SK-N-SH treated with all-trans-retinoic acid at 6 μM for 48 hours (cell line): ENCODE measurements around the gene IGFBP7.

Experiments used
- ATAC-seq: fragments of 200-7000 bp; cut with Tn5 transposase; 3 replicates; pipeline ENCODE4 v1.9.1; 2020; ENCODE audit warnings: mild to moderate bottlenecking, moderate library complexity
- BACH2 ChIP-seq: fragments of 250-450 bp; sonication (Bioruptor Pico); IDR thresholded peaks from 2 replicates; pipeline ENCODE4 v1.9.0; 2021; ENCODE audit warnings: mild to moderate bottlenecking, borderline replicate concordance
- CSDC2 ChIP-seq: fragments of 250-450 bp; sonication (Bioruptor Pico); IDR thresholded peaks from 2 replicates; pipeline ENCODE4 v1.5.0; 2020; ENCODE audit warnings: mild to moderate bottlenecking, moderate library complexity
- ESRRG ChIP-seq: fragments of 250-450 bp; sonication (Bioruptor Pico); IDR thresholded peaks from 2 replicates; pipeline ENCODE4 v1.6.1; 2021; ENCODE audit warnings: mild to moderate bottlenecking
- GLIS3 ChIP-seq: fragments of 250-450 bp; sonication (Bioruptor Pico); IDR thresholded peaks from 2 replicates; pipeline ENCODE4 v1.5.0; 2020; ENCODE audit warnings: mild to moderate bottlenecking, moderate library complexity
- OSR1 ChIP-seq: fragments of 250-450 bp; sonication (Bioruptor Pico); IDR thresholded peaks from 2 replicates; pipeline ENCODE4 v1.8.0; 2022; ENCODE audit warnings: moderate library complexity, mild to moderate bottlenecking, inconsistent platforms
- PPARA ChIP-seq: fragments of 250-450 bp; sonication (Bioruptor Pico); IDR thresholded peaks from 2 replicates; pipeline ENCODE4 v1.5.0; 2020; ENCODE audit warnings: mild to moderate bottlenecking, borderline replicate concordance
- RARB ChIP-seq: fragments of 250-450 bp; sonication (Bioruptor Pico); IDR thresholded peaks from 2 replicates; pipeline ENCODE4 v1.8.0; 2021; ENCODE audit warnings: mild to moderate bottlenecking, moderate library complexity
- SNAI2 ChIP-seq: fragments of 250-450 bp; sonication (Bioruptor Pico); IDR thresholded peaks from 2 replicates; pipeline ENCODE4 v1.5.0; 2020; ENCODE audit warnings: mild to moderate bottlenecking, moderate library complexity
- TCF4 ChIP-seq: fragments of 250-450 bp; sonication (Bioruptor Pico); IDR thresholded peaks from 2 replicates; pipeline ENCODE4 v1.8.0; 2021; ENCODE audit warnings: mild to moderate bottlenecking, moderate library complexity, borderline replicate concordance
- ZC3H10 ChIP-seq: fragments of 250-450 bp; sonication (Bioruptor Pico); IDR thresholded peaks from 2 replicates; pipeline ENCODE4 v1.5.1; 2021; ENCODE audit warnings: mild to moderate bottlenecking, moderate library complexity
- ZFP30 ChIP-seq: fragments of 450-650 bp; formaldehyde crosslinking; IDR thresholded peaks from 2 replicates; pipeline ENCODE4 v1.5.0; 2022; ENCODE audit warnings: mild to moderate bottlenecking, moderate library complexity
- TF ChIP-seq, protein P1 (sequence below): fragments of 250-450 bp; sonication (Bioruptor Pico); IDR thresholded peaks from 2 replicates; pipeline ENCODE4 v1.5.0; 2020; ENCODE audit warnings: mild to moderate bottlenecking, moderate library complexity
- TF ChIP-seq, protein P2 (sequence below): fragments of 250-450 bp; sonication (Bioruptor Pico); IDR thresholded peaks from 2 replicates; pipeline ENCODE4 v1.8.0; 2020; ENCODE audit warnings: mild to moderate bottlenecking, moderate library complexity, borderline replicate concordance
- TF ChIP-seq, protein P3 (sequence below): fragments of 250-450 bp; sonication (Bioruptor Pico); IDR thresholded peaks from 2 replicates; pipeline ENCODE4 v1.8.0; 2021; ENCODE audit warnings: low read depth, mild to moderate bottlenecking, moderate library complexity, borderline replicate concordance
- TF ChIP-seq, protein P4 (sequence below): fragments of 250-450 bp; sonication (Bioruptor Pico); IDR thresholded peaks from 2 replicates; pipeline ENCODE4 v1.5.1; 2021; ENCODE audit warnings: mild to moderate bottlenecking, moderate library complexity
- TF ChIP-seq, protein P5 (sequence below): fragments of 250-450 bp; sonication (Bioruptor Pico); IDR thresholded peaks from 2 replicates; pipeline ENCODE4 v1.5.1; 2020; ENCODE audit warnings: low read depth, mild to moderate bottlenecking, moderate library complexity

Gene IGFBP7

DNA sequence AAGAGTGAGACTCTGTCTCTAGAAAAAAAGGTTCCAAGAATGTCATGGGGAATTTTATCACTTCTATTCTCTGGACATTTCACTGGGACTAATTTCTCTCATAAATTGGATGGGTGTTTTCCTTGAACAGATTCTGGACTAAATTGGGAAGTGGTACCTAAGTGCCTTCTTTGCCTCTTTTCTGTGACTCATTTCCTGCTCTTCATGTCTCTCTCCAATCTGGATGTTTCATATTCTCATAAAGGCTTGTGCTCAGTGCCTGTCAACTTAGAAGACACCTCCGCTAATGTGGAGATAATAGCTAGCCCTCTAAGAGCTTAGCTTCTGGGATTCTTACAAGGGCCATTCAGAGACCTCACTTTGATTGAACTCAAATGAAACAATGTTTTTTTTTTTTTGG is 38.0 kb upstream of the IGFBP7 start (continued):
- TF ChIP-seq, protein P1, sequence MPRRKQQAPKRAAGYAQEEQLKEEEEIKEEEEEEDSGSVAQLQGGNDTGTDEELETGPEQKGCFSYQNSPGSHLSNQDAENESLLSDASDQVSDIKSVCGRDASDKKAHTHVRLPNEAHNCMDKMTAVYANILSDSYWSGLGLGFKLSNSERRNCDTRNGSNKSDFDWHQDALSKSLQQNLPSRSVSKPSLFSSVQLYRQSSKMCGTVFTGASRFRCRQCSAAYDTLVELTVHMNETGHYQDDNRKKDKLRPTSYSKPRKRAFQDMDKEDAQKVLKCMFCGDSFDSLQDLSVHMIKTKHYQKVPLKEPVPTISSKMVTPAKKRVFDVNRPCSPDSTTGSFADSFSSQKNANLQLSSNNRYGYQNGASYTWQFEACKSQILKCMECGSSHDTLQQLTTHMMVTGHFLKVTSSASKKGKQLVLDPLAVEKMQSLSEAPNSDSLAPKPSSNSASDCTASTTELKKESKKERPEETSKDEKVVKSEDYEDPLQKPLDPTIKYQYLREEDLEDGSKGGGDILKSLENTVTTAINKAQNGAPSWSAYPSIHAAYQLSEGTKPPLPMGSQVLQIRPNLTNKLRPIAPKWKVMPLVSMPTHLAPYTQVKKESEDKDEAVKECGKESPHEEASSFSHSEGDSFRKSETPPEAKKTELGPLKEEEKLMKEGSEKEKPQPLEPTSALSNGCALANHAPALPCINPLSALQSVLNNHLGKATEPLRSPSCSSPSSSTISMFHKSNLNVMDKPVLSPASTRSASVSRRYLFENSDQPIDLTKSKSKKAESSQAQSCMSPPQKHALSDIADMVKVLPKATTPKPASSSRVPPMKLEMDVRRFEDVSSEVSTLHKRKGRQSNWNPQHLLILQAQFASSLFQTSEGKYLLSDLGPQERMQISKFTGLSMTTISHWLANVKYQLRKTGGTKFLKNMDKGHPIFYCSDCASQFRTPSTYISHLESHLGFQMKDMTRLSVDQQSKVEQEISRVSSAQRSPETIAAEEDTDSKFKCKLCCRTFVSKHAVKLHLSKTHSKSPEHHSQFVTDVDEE (CRISPR knock-in tag): no peak
- TF ChIP-seq TCF4 (CRISPR knock-in tag): no peak
- no peak for TF ChIP-seq OSR1 (CRISPR knock-in tag)
- TF ChIP-seq, protein P2, sequence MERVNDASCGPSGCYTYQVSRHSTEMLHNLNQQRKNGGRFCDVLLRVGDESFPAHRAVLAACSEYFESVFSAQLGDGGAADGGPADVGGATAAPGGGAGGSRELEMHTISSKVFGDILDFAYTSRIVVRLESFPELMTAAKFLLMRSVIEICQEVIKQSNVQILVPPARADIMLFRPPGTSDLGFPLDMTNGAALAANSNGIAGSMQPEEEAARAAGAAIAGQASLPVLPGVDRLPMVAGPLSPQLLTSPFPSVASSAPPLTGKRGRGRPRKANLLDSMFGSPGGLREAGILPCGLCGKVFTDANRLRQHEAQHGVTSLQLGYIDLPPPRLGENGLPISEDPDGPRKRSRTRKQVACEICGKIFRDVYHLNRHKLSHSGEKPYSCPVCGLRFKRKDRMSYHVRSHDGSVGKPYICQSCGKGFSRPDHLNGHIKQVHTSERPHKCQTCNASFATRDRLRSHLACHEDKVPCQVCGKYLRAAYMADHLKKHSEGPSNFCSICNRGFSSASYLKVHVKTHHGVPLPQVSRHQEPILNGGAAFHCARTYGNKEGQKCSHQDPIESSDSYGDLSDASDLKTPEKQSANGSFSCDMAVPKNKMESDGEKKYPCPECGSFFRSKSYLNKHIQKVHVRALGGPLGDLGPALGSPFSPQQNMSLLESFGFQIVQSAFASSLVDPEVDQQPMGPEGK (CRISPR knock-in tag): no peak
- TF ChIP-seq, protein P3, sequence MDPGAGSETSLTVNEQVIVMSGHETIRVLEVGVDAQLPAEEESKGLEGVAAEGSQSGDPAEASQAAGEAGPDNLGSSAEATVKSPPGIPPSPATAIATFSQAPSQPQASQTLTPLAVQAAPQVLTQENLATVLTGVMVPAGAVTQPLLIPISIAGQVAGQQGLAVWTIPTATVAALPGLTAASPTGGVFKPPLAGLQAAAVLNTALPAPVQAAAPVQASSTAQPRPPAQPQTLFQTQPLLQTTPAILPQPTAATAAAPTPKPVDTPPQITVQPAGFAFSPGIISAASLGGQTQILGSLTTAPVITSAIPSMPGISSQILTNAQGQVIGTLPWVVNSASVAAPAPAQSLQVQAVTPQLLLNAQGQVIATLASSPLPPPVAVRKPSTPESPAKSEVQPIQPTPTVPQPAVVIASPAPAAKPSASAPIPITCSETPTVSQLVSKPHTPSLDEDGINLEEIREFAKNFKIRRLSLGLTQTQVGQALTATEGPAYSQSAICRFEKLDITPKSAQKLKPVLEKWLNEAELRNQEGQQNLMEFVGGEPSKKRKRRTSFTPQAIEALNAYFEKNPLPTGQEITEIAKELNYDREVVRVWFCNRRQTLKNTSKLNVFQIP (CRISPR knock-in tag): no peak
- no peak for TF ChIP-seq ZFP30 (CRISPR knock-in tag)

DNA sequence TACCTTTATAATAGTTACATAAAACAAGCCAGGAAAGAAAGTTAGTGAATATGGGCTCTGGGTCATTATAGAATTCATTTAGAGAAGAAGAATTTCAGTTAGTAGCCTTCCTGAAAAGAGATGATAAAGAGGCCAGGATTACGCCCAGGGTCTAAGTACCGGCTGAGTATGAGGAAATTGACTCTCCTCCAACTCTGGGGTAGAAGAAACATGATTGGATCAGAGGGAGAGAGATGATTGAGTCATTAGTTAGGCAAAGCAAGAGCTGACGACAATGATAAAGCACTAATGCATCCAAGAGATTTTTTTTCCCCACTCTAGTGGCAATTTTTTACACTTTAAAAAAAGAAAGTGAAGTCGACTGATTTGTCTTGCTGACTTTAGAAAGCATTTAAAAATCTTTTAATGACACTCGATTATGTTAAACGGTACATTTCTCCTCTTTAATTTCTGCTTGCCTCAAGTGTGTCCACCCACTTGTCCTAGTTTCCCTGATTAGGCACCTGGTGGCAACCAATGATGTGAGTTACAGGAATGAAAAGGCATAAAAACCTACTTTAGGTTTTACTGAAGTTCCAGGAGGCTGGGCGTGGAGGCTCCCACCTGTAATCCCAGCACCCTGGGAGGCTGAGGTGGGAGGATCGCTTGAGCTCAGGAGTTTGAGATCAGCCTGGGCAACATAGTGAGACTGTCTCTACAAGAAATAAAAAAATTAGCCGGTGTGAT is 37.3 kb upstream of the IGFBP7 start:
- ATAC-seq: no peak
- TF ChIP-seq ESRRG (CRISPR knock-in tag): no peak
- TF ChIP-seq, protein P2 (CRISPR knock-in tag): no peak
- TF ChIP-seq GLIS3 (CRISPR knock-in tag): no peak
- TF ChIP-seq TCF4 (CRISPR knock-in tag): no peak
- TF ChIP-seq, protein P4, sequence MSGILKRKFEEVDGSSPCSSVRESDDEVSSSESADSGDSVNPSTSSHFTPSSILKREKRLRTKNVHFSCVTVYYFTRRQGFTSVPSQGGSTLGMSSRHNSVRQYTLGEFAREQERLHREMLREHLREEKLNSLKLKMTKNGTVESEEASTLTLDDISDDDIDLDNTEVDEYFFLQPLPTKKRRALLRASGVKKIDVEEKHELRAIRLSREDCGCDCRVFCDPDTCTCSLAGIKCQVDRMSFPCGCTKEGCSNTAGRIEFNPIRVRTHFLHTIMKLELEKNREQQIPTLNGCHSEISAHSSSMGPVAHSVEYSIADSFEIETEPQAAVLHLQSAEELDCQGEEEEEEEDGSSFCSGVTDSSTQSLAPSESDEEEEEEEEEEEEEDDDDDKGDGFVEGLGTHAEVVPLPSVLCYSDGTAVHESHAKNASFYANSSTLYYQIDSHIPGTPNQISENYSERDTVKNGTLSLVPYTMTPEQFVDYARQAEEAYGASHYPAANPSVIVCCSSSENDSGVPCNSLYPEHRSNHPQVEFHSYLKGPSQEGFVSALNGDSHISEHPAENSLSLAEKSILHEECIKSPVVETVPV: no peak
- no peak for TF ChIP-seq CSDC2 (CRISPR knock-in tag)

DNA sequence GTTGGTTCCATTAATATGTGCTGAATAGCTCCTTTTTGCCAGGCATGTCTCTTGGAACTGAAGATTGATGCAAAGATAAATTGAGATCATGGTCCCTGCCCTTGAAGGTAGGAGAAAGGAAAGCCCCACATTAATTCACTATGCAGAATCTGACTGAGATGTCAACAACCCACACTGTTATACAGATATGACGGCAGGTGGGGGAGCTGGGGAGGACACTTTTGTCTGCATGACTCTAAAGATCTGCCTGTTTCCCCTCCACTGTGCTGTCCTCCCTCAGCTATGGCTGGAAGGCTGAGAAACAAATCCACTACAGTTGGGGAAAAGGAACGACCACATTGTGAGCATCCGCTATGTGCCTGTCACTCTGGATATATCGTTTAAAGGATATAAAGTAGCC is 36.3 kb upstream of the IGFBP7 start:
- no peak for TF ChIP-seq RARB
- ATAC-seq: no peak

DNA sequence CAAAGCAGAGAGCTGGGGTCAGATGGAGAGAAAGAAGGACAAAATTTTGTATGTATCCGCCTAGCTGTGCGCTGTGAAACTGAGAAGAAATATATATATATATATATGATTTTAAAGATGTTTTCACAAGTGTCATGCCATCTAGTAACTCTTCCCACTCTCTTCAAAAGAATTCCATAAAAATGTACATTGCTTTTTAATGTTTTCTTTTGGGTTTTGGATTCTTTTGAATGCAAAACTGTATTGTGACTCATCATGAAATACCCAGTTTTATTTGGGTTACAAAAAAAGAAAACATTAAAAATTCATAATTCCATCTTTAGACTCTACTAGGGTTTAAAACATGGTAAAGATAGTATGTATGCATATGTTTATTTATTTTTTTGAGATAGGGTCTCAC is 34.3 kb upstream of the IGFBP7 start:
- no peak for ATAC-seq
- TF ChIP-seq OSR1 (CRISPR knock-in tag) (no peak), PPARA (CRISPR knock-in tag) (no peak), ESRRG (CRISPR knock-in tag) (no peak), ZC3H10 (CRISPR knock-in tag) (no peak), TCF4 (CRISPR knock-in tag) (no peak), SNAI2 (CRISPR knock-in tag) (no peak), BACH2 (CRISPR knock-in tag) (no peak), GLIS3 (CRISPR knock-in tag) (no peak)
- TF ChIP-seq, protein P5, sequence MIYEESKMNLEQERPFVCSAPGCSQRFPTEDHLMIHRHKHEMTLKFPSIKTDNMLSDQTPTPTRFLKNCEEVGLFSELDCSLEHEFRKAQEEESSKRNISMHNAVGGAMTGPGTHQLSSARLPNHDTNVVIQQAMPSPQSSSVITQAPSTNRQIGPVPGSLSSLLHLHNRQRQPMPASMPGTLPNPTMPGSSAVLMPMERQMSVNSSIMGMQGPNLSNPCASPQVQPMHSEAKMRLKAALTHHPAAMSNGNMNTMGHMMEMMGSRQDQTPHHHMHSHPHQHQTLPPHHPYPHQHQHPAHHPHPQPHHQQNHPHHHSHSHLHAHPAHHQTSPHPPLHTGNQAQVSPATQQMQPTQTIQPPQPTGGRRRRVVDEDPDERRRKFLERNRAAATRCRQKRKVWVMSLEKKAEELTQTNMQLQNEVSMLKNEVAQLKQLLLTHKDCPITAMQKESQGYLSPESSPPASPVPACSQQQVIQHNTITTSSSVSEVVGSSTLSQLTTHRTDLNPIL: no peak
- TF ChIP-seq, protein P1 (CRISPR knock-in tag): no peak
- TF ChIP-seq, protein P3 (CRISPR knock-in tag): no peak
